Fibroblast of peridontal ligament (primary cell): ENCODE results near the gene CR1.
"Not testable (repeated sequence)": the region's sequence is repeated elsewhere in the genome, so short reads cannot be mapped to it uniquely, and the experiment has no call there.

Experiments
- DNase-seq: peaks from one replicate; pipeline ENCODE4 v3.0.0-alpha.2; 2010; ENCODE audit errors: extremely low read depth

The CR1 gene

DNA sequence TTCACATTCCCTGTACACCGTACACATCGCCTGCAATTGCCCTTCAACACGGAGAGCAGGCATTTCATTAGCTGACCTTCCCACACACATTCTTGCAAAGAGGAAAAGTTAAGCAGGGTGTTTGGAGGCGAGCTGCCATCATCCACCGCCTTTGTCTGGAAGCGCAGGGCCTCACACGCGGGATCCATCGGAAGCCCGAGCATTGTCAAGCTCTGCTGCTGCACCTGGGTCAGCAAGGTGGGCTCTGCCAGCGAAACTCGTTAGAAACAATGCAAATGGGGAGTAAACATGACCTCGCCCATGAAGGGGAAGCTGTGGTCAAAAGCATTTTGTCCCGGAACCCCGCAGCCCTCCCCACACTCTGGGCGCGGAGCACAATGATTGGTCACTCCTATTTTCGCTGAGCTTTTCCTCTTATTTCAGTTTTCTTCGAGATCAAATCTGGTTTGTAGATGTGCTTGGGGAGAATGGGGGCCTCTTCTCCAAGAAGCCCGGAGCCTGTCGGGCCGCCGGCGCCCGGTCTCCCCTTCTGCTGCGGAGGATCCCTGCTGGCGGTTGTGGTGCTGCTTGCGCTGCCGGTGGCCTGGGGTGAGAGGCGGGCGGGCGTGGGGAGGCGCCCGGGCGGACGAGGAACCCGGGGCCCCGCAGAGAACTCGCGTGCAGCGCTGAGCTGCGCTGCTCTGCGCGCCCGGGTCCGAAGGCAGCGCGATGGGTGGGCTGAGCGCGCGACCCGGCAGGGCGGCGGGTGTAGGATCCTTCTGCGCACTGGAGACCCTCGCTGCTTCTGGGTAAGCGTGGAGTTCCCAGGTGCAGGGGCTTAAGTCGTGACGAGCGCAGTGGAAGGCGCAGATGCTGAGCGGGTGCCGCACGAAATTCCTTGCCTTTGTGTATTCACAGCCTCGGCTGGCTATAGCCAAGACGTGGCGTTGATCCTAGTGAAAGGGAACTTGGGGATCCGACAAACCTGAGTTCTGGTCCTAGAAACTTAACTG is at the start of gene CR1:
CR1 (plus strand) TSS at position 357 of the 992 bp plus-strand sequence; CDS start at position 468, 111 bp downstream.
- DNase-seq, result no peak

DNA sequence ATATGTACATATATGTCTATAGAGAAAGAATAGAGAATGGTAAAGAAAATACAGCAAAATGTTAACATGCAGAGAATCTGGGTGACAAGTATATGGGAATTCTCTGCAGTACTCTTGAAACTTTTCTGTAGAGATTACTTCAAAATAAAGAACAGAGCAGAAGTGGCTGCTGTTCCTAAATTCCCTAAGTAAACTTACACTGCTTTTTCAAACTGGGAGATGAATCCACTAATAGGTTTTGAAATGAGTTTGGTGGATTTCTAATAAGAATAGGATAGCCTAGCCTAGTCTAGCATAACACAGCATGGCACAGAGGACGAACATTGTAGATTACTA is 42.3 kb upstream of the CR1 start:
- no peak for DNase-seq

DNA sequence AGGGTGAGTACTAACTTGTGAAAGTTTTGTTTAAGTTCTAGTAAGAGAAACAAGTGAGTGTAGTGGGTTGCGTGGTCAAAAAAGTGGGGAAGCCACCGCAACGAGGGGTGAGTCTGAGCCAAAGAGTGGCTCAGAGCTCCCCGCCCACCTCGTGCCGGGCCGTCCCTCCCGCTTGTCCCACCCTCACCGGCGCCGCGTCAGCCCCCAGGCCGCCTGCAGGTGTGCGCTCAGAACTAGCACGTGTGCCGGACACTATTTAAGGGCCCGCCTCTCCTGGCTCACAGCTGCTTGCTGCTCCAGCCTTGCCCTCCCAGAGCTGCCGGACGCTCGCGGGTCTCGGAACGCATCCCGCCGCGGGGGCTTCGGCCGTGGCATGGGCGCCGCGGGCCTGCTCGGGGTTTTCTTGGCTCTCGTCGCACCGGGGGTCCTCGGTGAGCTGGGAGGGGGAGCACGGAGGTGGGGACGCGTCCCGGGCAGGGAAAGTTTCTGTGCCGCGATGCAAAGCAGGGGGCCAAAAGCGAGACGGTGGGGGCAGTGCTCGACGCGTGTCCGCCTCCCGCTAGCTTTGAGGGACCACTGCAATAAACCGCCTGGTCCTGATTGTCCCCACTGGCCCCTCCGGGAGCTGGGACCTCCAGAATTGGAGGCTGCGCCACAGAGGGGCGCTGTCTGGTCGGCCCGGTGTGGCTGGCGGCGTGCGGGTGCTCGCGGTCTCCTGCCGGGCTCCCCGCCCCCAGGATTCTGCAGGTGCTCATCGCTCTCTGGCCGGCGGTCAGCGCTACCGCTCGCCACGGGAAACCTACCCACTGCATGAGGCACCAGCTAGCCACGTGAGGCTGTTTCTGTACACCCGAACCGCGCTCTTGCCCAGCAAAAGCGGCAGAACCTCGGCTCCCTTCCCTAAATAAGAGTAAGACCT is 41.7 kb upstream of the CR1 start, which contains the start of gene CR2:
CR2 (plus strand) TSS at position 283 of the 919 bp plus-strand sequence; CDS start at position 374, 91 bp downstream.
- DNase-seq, result no peak

DNA sequence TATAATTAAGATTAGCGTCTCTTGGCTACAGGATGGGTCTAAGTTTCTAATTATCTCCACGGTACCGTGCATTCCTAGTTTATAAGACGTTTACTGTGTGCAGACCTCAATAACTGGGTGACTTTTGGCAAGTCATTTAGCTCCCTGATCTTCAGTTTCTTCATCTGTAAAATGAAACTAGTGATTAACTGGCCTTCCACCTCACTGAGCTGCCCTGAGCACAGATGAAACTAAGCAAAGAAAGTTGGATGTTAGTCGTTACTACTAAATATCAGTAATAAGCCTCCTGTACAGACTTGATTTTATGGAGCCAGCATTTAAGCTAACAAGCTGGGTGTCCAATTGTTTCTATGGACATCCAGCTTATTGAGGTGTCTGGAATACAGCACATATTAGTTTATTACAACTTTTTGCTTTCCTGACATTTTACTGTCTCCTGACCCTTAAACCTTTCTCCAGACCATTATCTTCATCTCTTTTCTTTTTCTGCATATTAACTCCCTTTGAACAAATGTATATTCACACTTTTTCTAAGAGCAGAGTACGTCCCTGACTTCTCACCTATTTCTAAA is 40.7 kb upstream of the CR1 start:
- peak; percentile 1 for DNase-seq

DNA sequence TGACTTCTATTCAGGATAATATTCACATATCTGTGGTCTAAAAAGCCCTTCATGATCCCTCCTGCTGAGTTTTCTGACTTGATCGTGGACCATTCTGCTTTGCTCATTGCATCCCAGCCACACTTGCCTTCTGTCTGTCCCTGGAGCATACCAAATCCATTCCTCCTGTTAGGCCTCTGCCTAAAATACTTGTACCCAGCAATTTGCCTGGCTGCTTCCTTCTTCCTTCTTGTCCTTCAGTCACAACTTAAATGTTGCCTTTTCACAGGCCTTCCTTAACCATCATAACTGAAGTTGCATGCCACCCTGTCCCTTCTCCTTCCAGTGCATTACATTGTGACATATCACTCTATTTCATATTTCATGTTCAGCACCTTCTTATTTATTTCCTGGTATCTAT is 37.5 kb upstream of the CR1 start:
- no peak for DNase-seq

DNA sequence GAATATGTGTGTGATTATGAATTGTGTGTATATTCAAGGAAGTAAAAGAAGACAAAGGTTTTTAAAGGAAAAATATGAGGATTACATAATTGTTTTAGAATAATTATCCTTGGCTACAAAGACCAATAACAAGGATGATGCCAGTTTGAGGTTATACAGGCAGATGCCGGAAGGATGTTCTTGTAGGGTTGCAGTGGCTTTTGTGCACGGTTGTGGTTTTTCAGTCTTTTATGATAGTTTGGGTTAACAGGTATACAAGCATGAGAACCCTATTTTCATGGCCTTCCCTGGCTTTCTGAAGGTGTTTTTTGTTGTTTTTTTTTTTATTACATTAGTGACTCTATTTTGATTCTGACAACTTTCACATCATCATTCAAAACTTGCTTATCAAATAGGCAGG is 36.9 kb upstream of the CR1 start:
- no peak for DNase-seq

DNA sequence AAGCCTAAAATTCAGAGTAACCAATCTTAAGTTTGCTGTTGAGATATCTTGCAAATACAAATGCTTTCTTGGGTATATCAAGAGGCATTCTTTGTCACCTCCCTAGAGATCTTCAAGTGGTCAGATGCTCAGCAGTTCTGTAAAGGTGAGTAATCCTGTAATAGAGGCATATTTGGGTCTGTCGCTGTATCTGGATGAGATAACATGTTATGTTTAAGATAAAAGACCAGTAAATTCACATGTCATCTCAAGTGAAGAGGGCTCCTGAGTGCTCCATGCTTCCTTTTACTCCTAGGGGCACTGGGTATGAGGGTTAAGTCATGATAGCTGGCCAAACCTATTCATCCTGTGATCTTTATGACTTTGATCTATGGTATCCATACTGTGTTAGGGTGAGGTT is 34.3 kb upstream of the CR1 start:
- DNase-seq, result no peak

DNA sequence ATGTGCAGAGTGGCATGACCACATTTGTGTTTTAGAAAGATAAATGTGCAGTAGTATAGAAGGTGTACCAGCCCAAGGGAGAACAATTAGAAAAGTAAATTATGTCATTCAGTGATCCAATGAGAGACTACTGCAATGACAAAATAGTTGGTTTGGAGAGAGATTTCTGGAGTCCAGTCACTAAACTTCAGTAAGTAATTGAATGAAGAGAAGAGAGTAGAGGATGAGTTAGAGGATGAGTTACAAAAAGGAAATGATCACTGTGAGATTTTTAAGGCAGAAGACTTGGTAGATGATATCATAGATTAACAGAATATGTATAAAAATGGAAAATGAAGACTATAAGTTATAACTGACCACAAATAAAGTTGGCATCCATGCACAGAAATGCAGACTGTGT is 33.4 kb upstream of the CR1 start:
- DNase-seq, result no peak

DNA sequence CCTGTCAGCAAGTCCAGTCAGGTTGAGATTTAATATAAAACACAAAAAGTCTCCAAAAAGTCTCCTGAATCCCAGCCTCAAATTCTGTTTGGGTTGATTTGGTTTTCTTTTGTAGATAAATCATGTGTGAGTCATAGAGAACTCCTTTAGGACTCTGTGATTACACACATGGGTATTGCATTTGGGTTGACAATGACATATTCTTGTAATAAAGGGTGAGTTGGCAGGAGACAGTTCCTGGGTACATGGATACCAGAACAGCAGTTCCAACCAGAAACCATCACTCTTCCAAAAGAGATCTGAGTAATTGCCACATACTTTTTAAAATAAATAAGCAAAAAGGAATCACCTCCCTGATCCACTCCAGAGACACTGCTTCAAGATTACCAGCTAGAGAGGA is 32.9 kb upstream of the CR1 start:
- no peak for DNase-seq

DNA sequence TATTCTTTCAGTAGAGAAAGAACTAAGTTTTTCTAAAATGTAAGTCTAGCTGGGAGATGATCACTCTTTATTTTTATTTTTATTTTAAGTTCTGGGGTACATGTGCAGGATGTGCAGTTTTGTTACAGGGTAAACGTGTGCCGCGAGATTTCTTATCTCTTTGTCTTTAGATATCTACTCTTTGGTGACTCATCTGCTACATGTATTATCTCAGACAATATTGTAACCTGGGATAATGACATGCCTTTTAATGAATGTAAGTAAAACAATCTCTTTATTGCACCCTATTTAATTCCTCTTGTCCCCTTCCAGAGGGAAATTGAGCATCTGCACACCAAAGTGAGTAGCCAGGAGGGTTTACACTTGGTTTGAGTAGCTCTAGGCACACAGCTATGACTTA is 32.4 kb upstream of the CR1 start:
- no peak for DNase-seq

DNA sequence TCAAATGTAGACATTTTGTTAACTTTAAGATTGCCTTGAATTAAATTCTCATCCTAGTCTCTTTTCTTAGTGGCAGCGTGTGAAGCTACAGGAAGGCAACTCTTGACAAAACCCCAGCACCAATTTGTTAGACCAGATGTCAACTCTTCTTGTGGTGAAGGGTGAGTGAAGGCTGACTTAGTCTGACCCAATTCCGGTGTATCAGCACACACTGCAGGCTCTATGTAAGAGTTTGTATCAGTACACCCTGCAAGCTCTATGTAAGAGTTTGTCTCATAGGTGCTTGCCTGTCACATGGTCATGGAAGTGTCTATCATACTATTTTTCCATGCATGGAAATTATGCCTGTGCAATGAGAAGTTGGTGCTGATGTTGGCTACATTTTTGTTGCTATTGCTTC is 25.0 kb upstream of the CR1 start:
- no peak for DNase-seq

DNA sequence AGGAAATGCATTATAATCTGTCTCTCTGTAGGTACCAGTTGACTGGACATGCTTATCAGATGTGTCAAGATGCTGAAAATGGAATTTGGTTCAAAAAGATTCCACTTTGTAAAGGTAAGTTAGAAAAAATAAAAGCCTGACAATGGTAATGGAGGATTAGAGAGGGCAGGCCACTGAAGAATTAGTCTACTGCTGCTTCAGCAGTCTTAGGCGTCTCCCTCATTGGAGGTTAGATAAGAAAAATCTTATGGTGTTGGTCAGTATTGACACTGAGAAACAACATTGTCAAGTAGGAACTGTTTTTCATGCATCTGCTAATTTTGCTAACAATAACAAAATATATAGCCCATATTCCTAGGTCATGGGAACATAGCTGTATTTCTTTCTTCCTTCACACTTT is 21.7 kb upstream of the CR1 start:
- no peak for DNase-seq

DNA sequence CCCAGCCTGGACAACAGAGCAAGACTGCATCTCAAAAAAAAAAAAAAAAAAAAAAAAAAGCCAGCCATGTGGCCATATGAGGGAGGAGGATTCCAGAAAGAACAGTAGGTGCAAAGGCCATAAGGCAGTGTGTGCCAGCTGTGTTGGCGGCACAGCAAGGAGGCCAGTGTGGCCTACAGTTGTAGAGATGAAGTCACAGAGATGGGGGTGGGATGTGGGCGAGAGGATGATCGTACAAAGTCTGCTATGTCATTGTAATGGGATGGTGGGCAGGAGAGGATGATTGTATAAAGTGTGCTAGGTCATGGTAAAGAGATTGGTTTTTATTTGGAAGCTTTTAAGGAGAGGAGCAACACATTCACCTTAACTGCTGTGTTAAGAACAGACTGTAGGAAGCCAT is 9.8 kb upstream of the CR1 start:
- DNase-seq, result no peak

DNA sequence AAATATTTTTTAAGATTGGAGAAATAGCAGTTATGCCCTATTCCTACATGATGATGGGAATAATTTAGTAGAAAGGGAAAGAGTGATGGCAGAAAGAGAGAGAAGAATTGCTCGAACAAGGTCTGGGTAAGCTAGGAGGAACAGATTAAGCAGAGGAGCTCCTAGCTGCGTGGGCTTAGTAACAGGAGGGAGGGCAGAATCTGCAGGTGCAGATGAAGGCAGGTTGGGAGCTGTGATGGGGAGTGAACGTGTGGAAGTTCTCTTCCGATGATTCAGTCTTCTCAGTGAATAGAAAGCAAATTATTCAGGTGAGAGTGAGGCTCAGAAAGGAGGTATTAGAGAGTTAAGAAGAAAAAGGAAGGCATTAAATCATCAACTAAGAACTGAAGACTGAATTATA is 8.3 kb upstream of the CR1 start:
- no peak for DNase-seq

DNA sequence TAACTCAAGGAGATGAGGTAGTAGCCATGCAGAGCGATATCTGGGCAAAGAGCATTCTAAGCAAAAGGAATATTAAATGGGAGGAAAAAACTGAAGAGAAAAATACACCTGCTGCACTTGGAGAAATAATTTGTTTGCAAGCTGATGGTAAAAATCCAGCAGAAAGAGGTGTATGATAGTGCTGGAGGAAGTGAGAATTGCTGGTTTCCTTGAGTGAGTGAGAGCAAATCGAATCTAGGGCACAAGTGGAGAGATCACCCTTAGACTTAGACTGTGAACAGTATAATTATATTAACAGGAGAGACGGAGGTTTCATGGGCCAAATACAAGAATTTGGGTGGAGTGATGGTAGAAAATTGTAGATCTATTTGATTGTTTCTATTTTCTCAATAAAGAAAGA is 2.7 kb upstream of the CR1 start:
- no peak for DNase-seq

DNA sequence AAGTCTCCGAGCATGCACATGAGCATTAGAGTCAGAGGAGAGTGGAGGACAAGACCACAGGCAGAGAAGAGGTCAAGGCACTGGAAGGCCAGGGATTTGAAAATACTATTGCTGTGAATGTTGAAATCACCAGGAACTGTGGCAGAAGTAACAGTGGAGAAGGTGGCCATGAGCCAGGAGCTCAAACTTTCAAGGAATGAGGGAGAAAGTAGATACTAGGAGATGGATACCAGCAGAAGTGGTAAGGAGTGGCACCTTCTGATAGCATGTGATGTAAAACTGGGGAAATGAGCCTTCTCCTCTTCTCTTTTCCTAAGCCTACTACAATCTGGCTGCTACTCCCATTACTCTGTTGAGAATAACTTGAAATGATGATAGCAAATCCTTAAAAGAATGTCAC is 1.8 kb upstream of the CR1 start:
- DNase-seq, result no peak

DNA sequence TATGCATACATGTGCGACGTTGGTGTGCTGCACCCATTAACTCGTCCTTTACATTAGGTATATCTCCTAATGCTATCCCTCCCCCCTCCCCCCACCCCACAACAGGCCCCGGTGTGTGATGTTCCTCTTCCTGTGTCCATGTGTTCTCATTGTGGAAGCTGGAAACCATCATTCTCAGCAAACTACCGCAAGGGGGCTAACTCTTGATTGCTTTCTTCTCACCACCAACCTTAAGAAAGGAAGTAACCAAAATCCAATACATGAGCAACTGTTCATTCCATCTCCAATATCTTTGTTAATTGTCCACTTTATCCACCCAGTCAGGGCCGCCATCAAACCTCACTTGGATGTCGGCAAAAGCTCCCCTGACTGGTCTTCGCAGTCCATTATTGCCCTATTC is 676 bp upstream of the CR1 start:
- DNase-seq, result not testable (repeated sequence)

DNA sequence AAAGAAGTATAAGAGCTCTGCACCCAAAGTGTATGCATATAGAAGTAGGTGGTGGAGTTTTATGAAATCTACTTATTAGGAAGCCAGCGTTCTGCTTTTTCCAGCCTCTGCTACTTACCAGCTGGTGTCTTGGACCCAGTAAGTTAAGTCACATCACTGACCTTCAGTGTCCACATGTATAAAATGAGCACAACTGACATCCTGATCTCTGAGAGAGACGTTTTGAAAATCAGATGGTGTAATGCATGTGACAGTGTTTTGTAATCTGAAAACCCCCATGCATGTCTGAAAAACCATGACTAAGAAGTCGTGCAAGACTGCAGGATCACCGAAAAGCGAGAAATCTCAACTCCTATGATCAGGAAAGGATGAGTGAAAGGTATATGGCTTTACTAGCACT is 2.0 kb downstream of the CR1 start:
- DNase-seq, result no peak

DNA sequence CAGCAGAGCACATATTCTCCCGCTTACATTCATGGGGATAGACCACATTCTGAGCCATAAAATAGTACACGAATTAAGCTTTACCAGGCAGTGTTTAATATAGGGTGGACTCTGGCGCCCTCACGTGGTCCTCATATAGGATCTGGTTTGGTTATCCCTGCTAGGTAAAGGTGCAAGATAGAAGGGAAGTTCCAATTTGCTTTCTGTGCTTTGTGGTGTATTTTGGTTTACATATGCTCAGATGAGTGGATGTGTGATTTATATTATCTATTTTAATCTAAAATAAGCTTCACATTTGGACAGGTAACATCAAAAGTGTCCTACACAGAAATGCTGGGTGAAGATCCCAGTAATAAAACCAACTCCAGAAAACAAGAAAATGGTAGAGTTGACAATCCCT is 3.6 kb downstream of the CR1 start:
- peak; percentile 69 for DNase-seq

DNA sequence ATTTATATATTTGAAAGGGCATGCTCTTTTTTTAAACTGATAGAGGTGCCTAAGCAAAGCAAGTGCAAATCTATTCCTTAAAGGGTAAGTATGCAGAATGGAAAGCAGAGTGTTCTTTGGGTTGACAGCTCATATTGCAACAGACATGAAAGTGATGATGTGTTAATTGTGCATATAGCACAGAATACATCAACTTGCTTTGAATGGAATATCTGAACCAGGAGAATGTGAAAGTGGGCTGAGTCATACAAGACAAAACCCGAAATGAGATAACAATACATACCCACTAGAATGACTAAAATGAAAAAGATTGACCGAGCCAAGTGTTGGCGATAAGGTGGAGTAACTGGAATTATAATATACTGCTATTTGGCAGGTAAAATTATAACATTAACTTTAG is 4.3 kb downstream of the CR1 start:
- no peak for DNase-seq

DNA sequence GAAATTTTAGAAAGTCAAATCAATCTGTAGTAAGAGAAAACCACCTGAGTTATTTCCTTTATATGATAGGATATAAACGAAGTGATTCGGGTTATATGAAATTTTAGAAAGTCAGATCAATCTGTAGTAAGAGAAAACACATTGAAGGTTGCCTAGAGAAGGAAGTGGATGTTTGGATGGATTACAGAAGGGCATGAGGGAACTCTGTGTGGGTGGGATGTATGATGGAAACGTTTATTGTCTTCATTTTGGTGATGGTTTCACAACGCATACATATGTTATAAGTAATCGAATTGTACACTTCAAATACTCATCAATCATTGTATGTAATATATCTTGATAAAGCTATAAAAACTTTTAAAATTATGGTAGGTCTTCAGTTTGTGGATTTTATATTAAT is 5.1 kb downstream of the CR1 start:
- DNase-seq, result no peak

DNA sequence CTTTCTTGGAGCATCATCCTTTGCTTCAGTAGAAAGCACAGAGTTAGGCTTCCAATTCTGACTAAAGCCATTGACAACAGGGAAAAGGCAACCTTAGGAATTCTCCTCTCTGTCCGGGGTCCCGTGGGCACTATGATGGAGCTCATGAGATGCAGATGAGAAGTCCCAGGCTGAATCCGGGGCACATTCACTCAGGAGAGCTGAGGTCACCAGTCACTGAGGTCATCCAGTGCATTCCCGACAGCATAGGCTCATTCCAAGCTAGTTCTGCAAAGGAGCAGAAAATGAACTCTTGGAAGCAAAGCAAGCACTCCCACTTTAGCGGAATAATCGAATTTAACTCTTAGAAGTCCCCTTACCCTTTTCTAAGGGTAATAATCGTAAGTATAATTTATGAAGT is 6.8 kb downstream of the CR1 start:
- DNase-seq, result no peak
